GM23248 (cell line): ENCODE data around the gene MORC4.

Experiments
- EZH2 ChIP-seq: fragments of 200-600 bp; sonication (generic); IDR thresholded peaks from 2 replicates; pipeline ENCODE4 v1.6.1; 2018; ENCODE audit warnings: antibody characterized with exemption, mild to moderate bottlenecking; ENCODE audit not compliant: insufficient read depth, poor library complexity, severe bottlenecking
- EZH2phosphoT487 ChIP-seq: fragments of 200-600 bp; sonication (generic); IDR thresholded peaks from 2 replicates; pipeline ENCODE4 v1.6.1; 2018; ENCODE audit warnings: antibody characterized with exemption, moderate library complexity, mild to moderate bottlenecking, low read depth; ENCODE audit not compliant: insufficient read depth

GRCh38 chrX:106898462-106898861 is 101.5 kb downstream of the MORC4 start:
- TF ChIP-seq EZH2phosphoT487 (no peak), EZH2 (no peak)
